Natural killer cell (primary cell): ENCODE results near the gene LGALSL. TPM values are rescaled to one million over a fixed set of nuclear protein-coding genes. Genes with fewer than 3 reads are reported as not detected.

ENCODE experiments used
- ATAC-seq, 3 donors: fragments of 150-1000 bp in 2 of 3; fragments of 200-7000 bp in 1 of 3; cut with Tn5 transposase; 1 replicate in 1 of 3; 2 replicates in 2 of 3; pipeline ENCODE4 v1.10.0; 2021; ENCODE audit warnings: mild to moderate bottlenecking in 2 of 3, moderate library complexity in 2 of 3
- DNase-seq, 2 donors: peaks; one replicate each; pipeline versions ENCODE4 v3.0.0 to v3.0.0-alpha.2; 2013 to 2021; ENCODE audit warnings: mixed read lengths in 1 of 2
- H3K27ac ChIP-seq: one replicate; pipeline ENCODE4 v1.5.1; 2013; ENCODE audit warnings: mild to moderate bottlenecking, low read length
- H3K27me3 ChIP-seq: one replicate; pipeline ENCODE4 v1.6.1; 2013; ENCODE audit warnings: low read length; ENCODE audit not compliant: control insufficient read depth, insufficient read depth
- H3K36me3 ChIP-seq: one replicate; pipeline ENCODE4 v1.6.1; 2013; ENCODE audit warnings: low read length; ENCODE audit not compliant: control insufficient read depth, insufficient read depth
- H3K4me1 ChIP-seq: one replicate; pipeline ENCODE4 v1.6.1; 2013; ENCODE audit warnings: low read length; ENCODE audit not compliant: control insufficient read depth, insufficient read depth
- H3K4me3 ChIP-seq: one replicate; pipeline ENCODE4 v1.5.1; 2013; ENCODE audit warnings: low read length
- H3K9me3 ChIP-seq: one replicate; pipeline ENCODE4 v1.6.1; 2013; ENCODE audit warnings: low read length; ENCODE audit not compliant: control insufficient read depth, insufficient read depth
- H3K27ac Mint-ChIP-seq, 2 donors: one replicate each; pipeline ENCODE4 v1.8.0; 2022; ENCODE audit warnings: mild to moderate bottlenecking in 2 of 2, mixed read lengths in 2 of 2, moderate library complexity in 1 of 2
- H3K27me3 Mint-ChIP-seq, 2 donors: one replicate each; pipeline ENCODE4 v1.8.0; 2022; ENCODE audit warnings: low read depth in 2 of 2, mixed read lengths in 2 of 2
- H3K36me3 Mint-ChIP-seq: one replicate; pipeline ENCODE4 v1.8.0; 2022; ENCODE audit warnings: mixed read lengths
- H3K4me1 Mint-ChIP-seq, 2 donors: one replicate each; pipeline ENCODE4 v1.8.0; 2022; ENCODE audit warnings: mixed read lengths in 2 of 2
- H3K4me3 Mint-ChIP-seq: one replicate; pipeline ENCODE4 v1.8.0; 2022; ENCODE audit warnings: mild to moderate bottlenecking, moderate library complexity, mixed read lengths
- H3K9me3 Mint-ChIP-seq, 2 donors: one replicate each; pipeline ENCODE4 v1.8.0; 2022; ENCODE audit warnings: mixed read lengths in 2 of 2
- CTCF ChIP-seq: fragments of 200-600 bp; IDR thresholded peaks from one replicate; pipeline ENCODE4 v1.8.0; 2022; ENCODE audit warnings: antibody characterized with exemption
- WGBS: methylation state at CpG from one replicate; pipeline ENCODE4 v1.1.7; 2013; ENCODE audit warnings: missing lambda C conversion rate; ENCODE audit not compliant: insufficient coverage; 5-methylcytosine and 5-hydroxymethylcytosine counted together
- intact Hi-C: fragments of 100-400 bp; cut with micrococcal nuclease; formaldehyde crosslinking; loops from one replicate; pipeline ENCODE4 v1.14.2; 2022
- total RNA-seq, 4 donors: library from RNA; stranded (reverse); fragments of 120-200 nt in 1 of 4; gene quantifications; one replicate each; pipeline versions ENCODE4 v1.2.3 to v1.2.4, GENCODE V29; 2013 to 2022

Gene LGALSL
- total RNA-seq, 3 donors from 2014 or later (not counting 1 experiment from before 2014, with no cell fraction given) = 1.3 to 8.6 (median 2.0) TPM

- H3K4me3 ChIP-seq = no peak overlapping the region
- DNase-seq (no peak), ATAC-seq (no peak)
- Mint-ChIP-seq H3K9me3 (no peaks in the 10 kb centered on the region), H3K4me1 (no peaks in the 10 kb centered on the region), H3K36me3 (no peaks in the 10 kb centered on the region), H3K27ac (no peak overlapping the region), H3K27me3 (peaks cover 13 to 24% of the 10 kb centered on the region in 2 donors), H3K4me3 (no peak overlapping the region)
- peaks cover 4% of the 10 kb centered on the region for H3K27me3 ChIP-seq
- H3K9me3 ChIP-seq = no peaks in the 10 kb centered on the region
- no peak for TF ChIP-seq CTCF
- H3K4me1 ChIP-seq = peaks cover 8% of the 10 kb centered on the region
- H3K36me3 ChIP-seq = no peaks in the 10 kb centered on the region
- intact Hi-C loops = no loop called here
- H3K27ac ChIP-seq = no peak overlapping the region
Measured at GRCh38 chr2:64457524-64457923, 3.6 kb downstream of the LGALSL start.

GRCh38 chr2:64459575-64459974 lies 5.6 kb downstream of the LGALSL start:
- H3K36me3 Mint-ChIP-seq = no peaks in the 10 kb centered on the region
- H3K4me1 ChIP-seq = peaks cover 4% of the 10 kb centered on the region
- H3K36me3 ChIP-seq = no peaks in the 10 kb centered on the region
- no peak for TF ChIP-seq CTCF
- no peaks in the 10 kb centered on the region for H3K9me3 ChIP-seq
- 94% methylated on average over 3 of the region's 3 CpGs for WGBS
- H3K27me3 ChIP-seq = peaks cover 4% of the 10 kb centered on the region
- H3K27ac Mint-ChIP-seq = no peak overlapping the region
- no peak overlapping the region for H3K27ac ChIP-seq
- intact Hi-C loops = no loop called here
- DNase-seq (no peak), ATAC-seq (no peak)
- H3K9me3 Mint-ChIP-seq = no peaks in the 10 kb centered on the region
- H3K4me1 Mint-ChIP-seq = no peaks in the 10 kb centered on the region
- H3K27me3 Mint-ChIP-seq = peaks cover 12 to 16% of the 10 kb centered on the region in 2 donors
- no peak overlapping the region for H3K4me3 Mint-ChIP-seq
- no peak overlapping the region for H3K4me3 ChIP-seq

- H3K27ac ChIP-seq = no peak overlapping the region
Measured at GRCh38 chr2:64460330-64460729, 6.4 kb downstream of the LGALSL start.

More at GRCh38 chr2:64460330-64460729, 6.4 kb downstream of the LGALSL start:
- Histone ChIP-seq H3K9me3 (no peaks in the 10 kb centered on the region), H3K27me3 (no peaks in the 10 kb centered on the region), H3K36me3 (no peaks in the 10 kb centered on the region), H3K4me1 (no peaks in the 10 kb centered on the region), H3K4me3 (no peak overlapping the region)
- ATAC-seq = no peak
- no peak overlapping the region for H3K27ac Mint-ChIP-seq
- no peak for TF ChIP-seq CTCF
- no peaks in the 10 kb centered on the region for H3K9me3 Mint-ChIP-seq
- DNase-seq = no peak
- H3K4me1 Mint-ChIP-seq = no peaks in the 10 kb centered on the region
- WGBS = 100% methylated on average over 2 of the region's 3 CpGs
- no peak overlapping the region for H3K4me3 Mint-ChIP-seq
- intact Hi-C loops = no loop called here
- peaks cover 12% of the 10 kb centered on the region in 2 donors for H3K27me3 Mint-ChIP-seq
- no peaks in the 10 kb centered on the region for H3K36me3 Mint-ChIP-seq
